ENCODE results near the gene SPRN. TPM values are rescaled to one million over a fixed set of nuclear protein-coding genes. Genes with fewer than 3 reads are reported as not detected.
"Not testable (repeated sequence)": the region's sequence is repeated elsewhere in the genome, so short reads cannot be mapped to it uniquely, and the experiment has no call there.

Gene SPRN
- 0.96 TPM for polyA plus RNA-seq (2013)

GRCh38 chr10:133424601-133425000 lies at the start of gene SPRN:
SPRN (minus strand) TSS chr10:133424625; CDS start chr10:133423681, 944 bp downstream.
- H3K9me3 ChIP-seq (ENCODE audit: control extremely low read depth in 1 of 5, control insufficient read depth in 4 of 5, insufficient read depth in 2 of 5, low read depth in 1 of 5, low read length in 4 of 5); POLR2A ChIA-PET; DNase-seq; CTCF ChIA-PET; H3K4me3 ChIP-seq (ENCODE audit: control insufficient read depth in 1 of 7, extremely low read depth in 1 of 7, insufficient read depth in 4 of 7, low read depth in 2 of 7, low read length in 6 of 7); H3K4me1 ChIP-seq (ENCODE audit: control extremely low read depth in 1 of 4, control insufficient read depth in 4 of 4, insufficient read depth in 4 of 4, low read length in 3 of 4); H3K27ac ChIP-seq (ENCODE audit: insufficient read depth in 1 of 2, low read depth in 1 of 2, low read length in 2 of 2, poor library complexity in 1 of 2, severe bottlenecking in 2 of 2): not testable (repeated sequence)
- Histone ChIP-seq H3K27me3 (replicated peaks in 2 of 5; ENCODE audit: control insufficient read depth in 4 of 5, insufficient read depth in 5 of 5, low read length in 4 of 5) (peaks cover 0 to 24% (median 9%) of the 10 kb centered on the region in 5 experiments), H3K36me3 (ENCODE audit: control insufficient read depth in 4 of 4, insufficient read depth in 4 of 4, low read length in 3 of 4) (peaks cover 0 to 19% (median 8%) of the 10 kb centered on the region in 4 experiments)
- no CpG with 5 or more reads among the region's 37 CpGs for WGBS (ENCODE audit: insufficient coverage)

- WGBS (ENCODE audit: insufficient coverage), result 100% methylated on average over 1 of the region's 2 CpGs
- H3K27me3 ChIP-seq (replicated peaks in 2 of 5; ENCODE audit: control insufficient read depth in 4 of 5, insufficient read depth in 5 of 5, low read length in 4 of 5), result no peaks in the 10 kb centered on the region
- H3K27ac ChIP-seq (ENCODE audit: insufficient read depth in 1 of 2, low read depth in 1 of 2, low read length in 2 of 2, poor library complexity in 1 of 2, severe bottlenecking in 2 of 2), result no peak overlapping the region
- peaks cover 0 to 10% (median 0%) of the 10 kb centered on the region in 5 experiments for H3K9me3 ChIP-seq (ENCODE audit: control extremely low read depth in 1 of 5, control insufficient read depth in 4 of 5, insufficient read depth in 2 of 5, low read depth in 1 of 5, low read length in 4 of 5)
- no peaks in the 10 kb centered on the region for H3K36me3 ChIP-seq (ENCODE audit: control insufficient read depth in 4 of 4, insufficient read depth in 4 of 4, low read length in 3 of 4)
- ChIA-PET POLR2A (no interaction called here), CTCF (no interaction called here)
- no peak for DNase-seq
- H3K4me1 ChIP-seq (ENCODE audit: control extremely low read depth in 1 of 4, control insufficient read depth in 4 of 4, insufficient read depth in 4 of 4, low read length in 3 of 4), result peaks cover 0 to 4% (median 1%) of the 10 kb centered on the region in 4 experiments
- no peak overlapping the region for H3K4me3 ChIP-seq (ENCODE audit: control insufficient read depth in 1 of 7, extremely low read depth in 1 of 7, insufficient read depth in 4 of 7, low read depth in 2 of 7, low read length in 6 of 7)
These were observed 49.6 kb upstream of the SPRN start for GRCh38 chr10:133474027-133474426.

- Histone ChIP-seq H3K36me3 (ENCODE audit: control insufficient read depth in 4 of 4, insufficient read depth in 4 of 4, low read length in 3 of 4) (no peaks in the 10 kb centered on the region), H3K27ac (ENCODE audit: insufficient read depth in 1 of 2, low read depth in 1 of 2, low read length in 2 of 2, poor library complexity in 1 of 2, severe bottlenecking in 2 of 2) (no peak overlapping the region), H3K4me1 (ENCODE audit: control extremely low read depth in 1 of 4, control insufficient read depth in 4 of 4, insufficient read depth in 4 of 4, low read length in 3 of 4) (peaks cover 0 to 4% (median 1%) of the 10 kb centered on the region in 4 experiments), H3K4me3 (ENCODE audit: control insufficient read depth in 1 of 7, extremely low read depth in 1 of 7, insufficient read depth in 4 of 7, low read depth in 2 of 7, low read length in 6 of 7) (no peak overlapping the region), H3K27me3 (replicated peaks in 2 of 5; ENCODE audit: control insufficient read depth in 4 of 5, insufficient read depth in 5 of 5, low read length in 4 of 5) (no peaks in the 10 kb centered on the region), H3K9me3 (ENCODE audit: control extremely low read depth in 1 of 5, control insufficient read depth in 4 of 5, insufficient read depth in 2 of 5, low read depth in 1 of 5, low read length in 4 of 5) (peaks cover 0 to 10% (median 0%) of the 10 kb centered on the region in 5 experiments)
- WGBS (ENCODE audit: insufficient coverage), result 87% methylated on average over 3 of the region's 4 CpGs
- ChIA-PET CTCF (no interaction called here), POLR2A (no interaction called here)
- DNase-seq, result no peak
These were observed 48.8 kb upstream of the SPRN start for GRCh38 chr10:133473270-133473669.

- ChIA-PET CTCF (no interaction called here), POLR2A (no interaction called here)
- Histone ChIP-seq H3K4me1 (ENCODE audit: control extremely low read depth in 1 of 4, control insufficient read depth in 4 of 4, insufficient read depth in 4 of 4, low read length in 3 of 4) (peaks cover 0 to 4% (median 1%) of the 10 kb centered on the region in 4 experiments), H3K27ac (ENCODE audit: insufficient read depth in 1 of 2, low read depth in 1 of 2, low read length in 2 of 2, poor library complexity in 1 of 2, severe bottlenecking in 2 of 2) (no peak overlapping the region), H3K9me3 (ENCODE audit: control extremely low read depth in 1 of 5, control insufficient read depth in 4 of 5, insufficient read depth in 2 of 5, low read depth in 1 of 5, low read length in 4 of 5) (peaks cover 0 to 10% (median 0%) of the 10 kb centered on the region in 5 experiments), H3K4me3 (ENCODE audit: control insufficient read depth in 1 of 7, extremely low read depth in 1 of 7, insufficient read depth in 4 of 7, low read depth in 2 of 7, low read length in 6 of 7) (no peak overlapping the region), H3K36me3 (ENCODE audit: control insufficient read depth in 4 of 4, insufficient read depth in 4 of 4, low read length in 3 of 4) (no peaks in the 10 kb centered on the region), H3K27me3 (replicated peaks in 2 of 5; ENCODE audit: control insufficient read depth in 4 of 5, insufficient read depth in 5 of 5, low read length in 4 of 5) (peaks cover 0 to 4% (median 0%) of the 10 kb centered on the region in 5 experiments)
- 90% methylated on average over 7 of the region's 7 CpGs for WGBS (ENCODE audit: insufficient coverage)
- no peak for DNase-seq
These were observed 47.1 kb upstream of the SPRN start for GRCh38 chr10:133471300-133472109.

GRCh38 chr10:133469205-133469604 lies 44.8 kb upstream of the SPRN start:
- H3K4me1 ChIP-seq (ENCODE audit: control extremely low read depth in 1 of 4, control insufficient read depth in 4 of 4, insufficient read depth in 4 of 4, low read length in 3 of 4); H3K27ac ChIP-seq (ENCODE audit: insufficient read depth in 1 of 2, low read depth in 1 of 2, low read length in 2 of 2, poor library complexity in 1 of 2, severe bottlenecking in 2 of 2); H3K36me3 ChIP-seq (ENCODE audit: control insufficient read depth in 4 of 4, insufficient read depth in 4 of 4, low read length in 3 of 4); H3K4me3 ChIP-seq (ENCODE audit: control insufficient read depth in 1 of 7, extremely low read depth in 1 of 7, insufficient read depth in 4 of 7, low read depth in 2 of 7, low read length in 6 of 7); DNase-seq; POLR2A ChIA-PET; H3K27me3 ChIP-seq (replicated peaks in 2 of 5; ENCODE audit: control insufficient read depth in 4 of 5, insufficient read depth in 5 of 5, low read length in 4 of 5): not testable (repeated sequence)
- H3K9me3 ChIP-seq (ENCODE audit: control extremely low read depth in 1 of 5, control insufficient read depth in 4 of 5, insufficient read depth in 2 of 5, low read depth in 1 of 5, low read length in 4 of 5), result peaks cover 0 to 16% (median 3%) of the 10 kb centered on the region in 5 experiments
- WGBS (ENCODE audit: insufficient coverage), result 67% methylated on average over 1 of the region's 3 CpGs
- CTCF ChIA-PET, result interaction anchor here (0.6 kb wide), 1 partner anchor 1078 kb away, joined by 3 read pairs; no protein-coding TSS in a partner anchor

- Histone ChIP-seq H3K27me3 (replicated peaks in 2 of 5; ENCODE audit: control insufficient read depth in 4 of 5, insufficient read depth in 5 of 5, low read length in 4 of 5) (peaks cover 0 to 5% (median 4%) of the 10 kb centered on the region in 5 experiments), H3K4me3 (ENCODE audit: control insufficient read depth in 1 of 7, extremely low read depth in 1 of 7, insufficient read depth in 4 of 7, low read depth in 2 of 7, low read length in 6 of 7) (no peak overlapping the region), H3K27ac (ENCODE audit: insufficient read depth in 1 of 2, low read depth in 1 of 2, low read length in 2 of 2, poor library complexity in 1 of 2, severe bottlenecking in 2 of 2) (no peak overlapping the region), H3K9me3 (ENCODE audit: control extremely low read depth in 1 of 5, control insufficient read depth in 4 of 5, insufficient read depth in 2 of 5, low read depth in 1 of 5, low read length in 4 of 5) (peaks cover 0 to 17% (median 3%) of the 10 kb centered on the region in 5 experiments), H3K36me3 (ENCODE audit: control insufficient read depth in 4 of 4, insufficient read depth in 4 of 4, low read length in 3 of 4) (no peaks in the 10 kb centered on the region), H3K4me1 (ENCODE audit: control extremely low read depth in 1 of 4, control insufficient read depth in 4 of 4, insufficient read depth in 4 of 4, low read length in 3 of 4) (no peaks in the 10 kb centered on the region)
- DNase-seq, result no peak
- CTCF ChIA-PET, result no interaction called here
- POLR2A ChIA-PET, result no interaction called here
- WGBS (ENCODE audit: insufficient coverage), result 95% methylated on average over 17 of the region's 17 CpGs
These were observed 43.0 kb upstream of the SPRN start for GRCh38 chr10:133467286-133467911.

- no peak for DNase-seq
- Histone ChIP-seq H3K4me3 (ENCODE audit: control insufficient read depth in 1 of 7, extremely low read depth in 1 of 7, insufficient read depth in 4 of 7, low read depth in 2 of 7, low read length in 6 of 7) (no peak overlapping the region), H3K36me3 (ENCODE audit: control insufficient read depth in 4 of 4, insufficient read depth in 4 of 4, low read length in 3 of 4) (no peaks in the 10 kb centered on the region), H3K9me3 (ENCODE audit: control extremely low read depth in 1 of 5, control insufficient read depth in 4 of 5, insufficient read depth in 2 of 5, low read depth in 1 of 5, low read length in 4 of 5) (peaks cover 0 to 17% (median 3%) of the 10 kb centered on the region in 5 experiments), H3K4me1 (ENCODE audit: control extremely low read depth in 1 of 4, control insufficient read depth in 4 of 4, insufficient read depth in 4 of 4, low read length in 3 of 4) (no peaks in the 10 kb centered on the region), H3K27ac (ENCODE audit: insufficient read depth in 1 of 2, low read depth in 1 of 2, low read length in 2 of 2, poor library complexity in 1 of 2, severe bottlenecking in 2 of 2) (no peak overlapping the region), H3K27me3 (replicated peaks in 2 of 5; ENCODE audit: control insufficient read depth in 4 of 5, insufficient read depth in 5 of 5, low read length in 4 of 5) (peaks cover 0 to 5% (median 4%) of the 10 kb centered on the region in 5 experiments)
- ChIA-PET POLR2A (no interaction called here), CTCF (no interaction called here)
- WGBS (ENCODE audit: insufficient coverage), result 98% methylated on average over 7 of the region's 7 CpGs
These were observed 42.4 kb upstream of the SPRN start for GRCh38 chr10:133466683-133467275.

All from common myeloid progenitor, CD34-positive (primary cell).